Liver (tissue), 9 donors: Measurements from ENCODE around the gene FGF1. TPM values are rescaled to one million over a fixed set of nuclear protein-coding genes. Genes with fewer than 3 reads are reported as not detected.

ENCODE experiments used
- DNase-seq: peaks from one replicate; pipeline ENCODE4 v3.0.0-alpha.2; 2017; ENCODE audit warnings: low spot score
- H3K27ac ChIP-seq, 2 donors: one replicate each; pipeline ENCODE4 v1.7.0; 2013; ENCODE audit warnings: inconsistent platforms in 2 of 2, low read length in 2 of 2, control low read depth in 1 of 2, low read depth in 1 of 2, mild to moderate bottlenecking in 1 of 2
- H3K27me3 ChIP-seq, 4 donors: one replicate each; pipeline versions ENCODE4 v1.6.1 to v1.7.0; 2013; ENCODE audit warnings: low read length in 3 of 4, inconsistent platforms in 1 of 4, mild to moderate bottlenecking in 1 of 4, moderate library complexity in 1 of 4; ENCODE audit not compliant: control insufficient read depth in 4 of 4, insufficient read depth in 4 of 4
- H3K36me3 ChIP-seq, 4 donors: one replicate each; pipeline versions ENCODE4 v1.6.1 to v1.7.0; 2013; ENCODE audit warnings: low read length in 3 of 4, mild to moderate bottlenecking in 3 of 4, low read depth in 1 of 4, moderate library complexity in 1 of 4; ENCODE audit not compliant: control insufficient read depth in 4 of 4, insufficient read depth in 3 of 4
- H3K4me1 ChIP-seq, 4 donors: one replicate each; pipeline versions ENCODE4 v1.6.1 to v1.7.0; 2013; ENCODE audit warnings: low read length in 3 of 4, mild to moderate bottlenecking in 3 of 4, moderate library complexity in 1 of 4; ENCODE audit not compliant: control insufficient read depth in 4 of 4, insufficient read depth in 4 of 4
- H3K4me3 ChIP-seq, 3 donors: one replicate each; pipeline versions ENCODE4 v1.6.1 to v1.7.0; 2013; ENCODE audit warnings: low read length in 3 of 3, control low read depth in 1 of 3, low read depth in 1 of 3, mild to moderate bottlenecking in 1 of 3
- H3K9ac ChIP-seq, 2 donors: one replicate each; pipeline ENCODE4 v1.7.0; 2013; ENCODE audit warnings: low read length in 2 of 2, mild to moderate bottlenecking in 2 of 2, moderate library complexity in 2 of 2, control low read depth in 1 of 2, low read depth in 1 of 2
- H3K9me3 ChIP-seq, 4 donors: one replicate each; pipeline versions ENCODE4 v1.6.1 to v1.7.0; 2013; ENCODE audit warnings: low read length in 3 of 4; ENCODE audit not compliant: control insufficient read depth in 4 of 4
- EGR1 ChIP-seq, 2 donors: IDR thresholded peaks; 2 replicates each; pipeline ENCODE4 v1.6.1; 2016 to 2018; ENCODE audit warnings: antibody characterized with exemption in 2 of 2, low read depth in 2 of 2
- FOXA1 ChIP-seq: IDR thresholded peaks from 2 replicates; pipeline ENCODE4 v1.6.1; 2016; ENCODE audit warnings: antibody characterized with exemption
- GABPA ChIP-seq, 2 donors: IDR thresholded peaks in 1 of 2; conservative IDR thresholded peaks in 1 of 2; 2 replicates each; pipeline ENCODE4 v1.6.1; 2016; ENCODE audit warnings: antibody characterized with exemption in 2 of 2, mild to moderate bottlenecking in 1 of 2, moderate library complexity in 1 of 2
- HNF4A ChIP-seq, 2 donors: conservative IDR thresholded peaks; 2 replicates each; pipeline ENCODE4 v1.6.1; 2016; ENCODE audit warnings: antibody characterized with exemption in 2 of 2, mild to moderate bottlenecking in 2 of 2
- JUND ChIP-seq, 2 donors: IDR thresholded peaks; 2 replicates each; pipeline ENCODE4 v1.6.1; 2016; ENCODE audit warnings: antibody characterized with exemption in 2 of 2
- NR2F2 ChIP-seq: IDR thresholded peaks from 2 replicates; pipeline ENCODE4 v1.6.1; 2016; ENCODE audit warnings: antibody characterized with exemption
- RXRA ChIP-seq, 2 donors: IDR thresholded peaks; 2 replicates each; pipeline ENCODE4 v1.6.1; 2017 to 2018; ENCODE audit warnings: antibody characterized with exemption in 2 of 2, mild to moderate bottlenecking in 1 of 2
- TAF1 ChIP-seq: conservative IDR thresholded peaks from 2 replicates; pipeline ENCODE4 v1.6.1; 2016; ENCODE audit warnings: antibody characterized with exemption, mild to moderate bottlenecking
- YY1 ChIP-seq: IDR thresholded peaks from 2 replicates; pipeline ENCODE4 v1.6.1; 2016; ENCODE audit warnings: antibody characterized with exemption, mild to moderate bottlenecking
- WGBS: extraction: QIAGEN DNeasy Blood & Tissue Kit; methylation state at CpG from one replicate; pipeline ENCODE4 v1.1.7; 2013; 5-methylcytosine and 5-hydroxymethylcytosine counted together
- polyA plus RNA-seq, 2 donors: library from polyadenylated mRNA; stranded (reverse) in 1 of 2; unstranded in 1 of 2; fragments of 200-250 nt in 1 of 2; fragments of >200 nt in 1 of 2; fragmentation: Nextera tagmentation in 1 of 2; extraction: Ambion mirVana in 1 of 2; gene quantifications; one replicate each; pipeline versions ENCODE4 v1.2.1 to v1.2.3, GENCODE V29; 2013 to 2015
- total RNA-seq, 2 donors: library from RNA; depleted of rRNA; stranded (reverse); fragments of >200 nt; gene quantifications; one replicate each; pipeline ENCODE4 v1.2.3, GENCODE V29; 2014
- TF ChIP-seq, protein P1 (sequence below): fragments of 150-350 bp; IDR thresholded peaks from 2 replicates; pipeline ENCODE4 v1.5.1; 2017; ENCODE audit warnings: improper control_type of control experiment, low read depth, low read length; ENCODE audit not compliant: missing input control
- TF ChIP-seq, protein P2 (sequence below): IDR thresholded peaks from 2 replicates; pipeline ENCODE4 v1.6.1; 2016; ENCODE audit warnings: antibody characterized with exemption
- TF ChIP-seq, protein P3 (sequence below): IDR thresholded peaks from 2 replicates; pipeline ENCODE4 v1.6.1; 2016; ENCODE audit warnings: antibody characterized with exemption
- TF ChIP-seq, protein P4 (sequence below): IDR thresholded peaks from 2 replicates; pipeline ENCODE4 v1.6.1; 2016; ENCODE audit warnings: antibody characterized with exemption, mild to moderate bottlenecking
- TF ChIP-seq, protein P5 (sequence below): IDR thresholded peaks from 2 replicates; pipeline ENCODE4 v1.6.1; 2016; ENCODE audit warnings: antibody characterized with exemption
- donor health status: healthy.
- donor health status: healthy.
- donor health status: healthy.
- donor health status: healthy.
- donor health status: healthy.

Gene FGF1
- total and polyA plus RNA-seq, 4 donors: 0.05 to 0.25 (median 0.16) TPM

DNA sequence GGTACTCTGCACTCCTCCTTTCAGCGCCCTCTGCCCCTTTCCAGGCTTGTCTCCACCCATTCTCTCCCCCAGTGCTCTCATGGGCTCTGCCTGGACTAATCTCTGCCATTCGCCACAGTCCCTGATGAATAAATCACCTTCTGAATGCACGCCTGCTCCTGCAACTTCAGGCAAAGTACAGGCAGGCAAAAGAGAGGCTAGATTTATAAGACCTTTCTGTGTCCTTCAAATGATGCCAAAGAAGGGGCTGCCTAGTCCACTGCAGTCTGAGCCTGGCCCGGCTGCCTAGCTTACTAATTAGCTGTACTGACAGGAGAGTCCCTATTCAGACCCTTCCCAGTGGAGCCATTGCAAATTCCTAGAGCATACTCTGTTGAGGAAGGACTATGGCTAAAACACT is 7.4 kb downstream of the FGF1 start:
- Histone ChIP-seq H3K4me3 (no peak overlapping the region), H3K36me3 (no peaks in the 10 kb centered on the region), H3K9me3 (no peaks in the 10 kb centered on the region), H3K4me1 (no peaks in the 10 kb centered on the region), H3K27me3 (no peaks in the 10 kb centered on the region), H3K9ac (no peak overlapping the region), H3K27ac (no peak overlapping the region)
- TF ChIP-seq, protein P1, sequence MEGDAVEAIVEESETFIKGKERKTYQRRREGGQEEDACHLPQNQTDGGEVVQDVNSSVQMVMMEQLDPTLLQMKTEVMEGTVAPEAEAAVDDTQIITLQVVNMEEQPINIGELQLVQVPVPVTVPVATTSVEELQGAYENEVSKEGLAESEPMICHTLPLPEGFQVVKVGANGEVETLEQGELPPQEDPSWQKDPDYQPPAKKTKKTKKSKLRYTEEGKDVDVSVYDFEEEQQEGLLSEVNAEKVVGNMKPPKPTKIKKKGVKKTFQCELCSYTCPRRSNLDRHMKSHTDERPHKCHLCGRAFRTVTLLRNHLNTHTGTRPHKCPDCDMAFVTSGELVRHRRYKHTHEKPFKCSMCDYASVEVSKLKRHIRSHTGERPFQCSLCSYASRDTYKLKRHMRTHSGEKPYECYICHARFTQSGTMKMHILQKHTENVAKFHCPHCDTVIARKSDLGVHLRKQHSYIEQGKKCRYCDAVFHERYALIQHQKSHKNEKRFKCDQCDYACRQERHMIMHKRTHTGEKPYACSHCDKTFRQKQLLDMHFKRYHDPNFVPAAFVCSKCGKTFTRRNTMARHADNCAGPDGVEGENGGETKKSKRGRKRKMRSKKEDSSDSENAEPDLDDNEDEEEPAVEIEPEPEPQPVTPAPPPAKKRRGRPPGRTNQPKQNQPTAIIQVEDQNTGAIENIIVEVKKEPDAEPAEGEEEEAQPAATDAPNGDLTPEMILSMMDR: no peak
- TF ChIP-seq EGR1 (IDR thresholded peaks at IDR 0.05; ENCODE audit: low read depth in 2 of 2) (no peak), HNF4A (conservative IDR thresholded peaks at IDR 0.05) (no peak), TAF1 (no peak), RXRA (IDR thresholded peaks at IDR 0.05) (no peak), GABPA (IDR thresholded peaks at IDR 0.05 in 1 of 2, conservative IDR thresholded peaks at IDR 0.05 in 1 of 2) (no peak), NR2F2 (no peak), JUND (IDR thresholded peaks at IDR 0.05) (no peak)
- TF ChIP-seq, protein P2, sequence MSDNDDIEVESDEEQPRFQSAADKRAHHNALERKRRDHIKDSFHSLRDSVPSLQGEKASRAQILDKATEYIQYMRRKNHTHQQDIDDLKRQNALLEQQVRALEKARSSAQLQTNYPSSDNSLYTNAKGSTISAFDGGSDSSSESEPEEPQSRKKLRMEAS: no peak
- TF ChIP-seq, protein P3, sequence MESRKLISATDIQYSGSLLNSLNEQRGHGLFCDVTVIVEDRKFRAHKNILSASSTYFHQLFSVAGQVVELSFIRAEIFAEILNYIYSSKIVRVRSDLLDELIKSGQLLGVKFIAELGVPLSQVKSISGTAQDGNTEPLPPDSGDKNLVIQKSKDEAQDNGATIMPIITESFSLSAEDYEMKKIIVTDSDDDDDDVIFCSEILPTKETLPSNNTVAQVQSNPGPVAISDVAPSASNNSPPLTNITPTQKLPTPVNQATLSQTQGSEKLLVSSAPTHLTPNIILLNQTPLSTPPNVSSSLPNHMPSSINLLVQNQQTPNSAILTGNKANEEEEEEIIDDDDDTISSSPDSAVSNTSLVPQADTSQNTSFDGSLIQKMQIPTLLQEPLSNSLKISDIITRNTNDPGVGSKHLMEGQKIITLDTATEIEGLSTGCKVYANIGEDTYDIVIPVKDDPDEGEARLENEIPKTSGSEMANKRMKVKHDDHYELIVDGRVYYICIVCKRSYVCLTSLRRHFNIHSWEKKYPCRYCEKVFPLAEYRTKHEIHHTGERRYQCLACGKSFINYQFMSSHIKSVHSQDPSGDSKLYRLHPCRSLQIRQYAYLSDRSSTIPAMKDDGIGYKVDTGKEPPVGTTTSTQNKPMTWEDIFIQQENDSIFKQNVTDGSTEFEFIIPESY: no peak
- TF ChIP-seq, protein P4, sequence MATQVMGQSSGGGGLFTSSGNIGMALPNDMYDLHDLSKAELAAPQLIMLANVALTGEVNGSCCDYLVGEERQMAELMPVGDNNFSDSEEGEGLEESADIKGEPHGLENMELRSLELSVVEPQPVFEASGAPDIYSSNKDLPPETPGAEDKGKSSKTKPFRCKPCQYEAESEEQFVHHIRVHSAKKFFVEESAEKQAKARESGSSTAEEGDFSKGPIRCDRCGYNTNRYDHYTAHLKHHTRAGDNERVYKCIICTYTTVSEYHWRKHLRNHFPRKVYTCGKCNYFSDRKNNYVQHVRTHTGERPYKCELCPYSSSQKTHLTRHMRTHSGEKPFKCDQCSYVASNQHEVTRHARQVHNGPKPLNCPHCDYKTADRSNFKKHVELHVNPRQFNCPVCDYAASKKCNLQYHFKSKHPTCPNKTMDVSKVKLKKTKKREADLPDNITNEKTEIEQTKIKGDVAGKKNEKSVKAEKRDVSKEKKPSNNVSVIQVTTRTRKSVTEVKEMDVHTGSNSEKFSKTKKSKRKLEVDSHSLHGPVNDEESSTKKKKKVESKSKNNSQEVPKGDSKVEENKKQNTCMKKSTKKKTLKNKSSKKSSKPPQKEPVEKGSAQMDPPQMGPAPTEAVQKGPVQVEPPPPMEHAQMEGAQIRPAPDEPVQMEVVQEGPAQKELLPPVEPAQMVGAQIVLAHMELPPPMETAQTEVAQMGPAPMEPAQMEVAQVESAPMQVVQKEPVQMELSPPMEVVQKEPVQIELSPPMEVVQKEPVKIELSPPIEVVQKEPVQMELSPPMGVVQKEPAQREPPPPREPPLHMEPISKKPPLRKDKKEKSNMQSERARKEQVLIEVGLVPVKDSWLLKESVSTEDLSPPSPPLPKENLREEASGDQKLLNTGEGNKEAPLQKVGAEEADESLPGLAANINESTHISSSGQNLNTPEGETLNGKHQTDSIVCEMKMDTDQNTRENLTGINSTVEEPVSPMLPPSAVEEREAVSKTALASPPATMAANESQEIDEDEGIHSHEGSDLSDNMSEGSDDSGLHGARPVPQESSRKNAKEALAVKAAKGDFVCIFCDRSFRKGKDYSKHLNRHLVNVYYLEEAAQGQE: no peak
- DNase-seq: no peak
- WGBS: 94% methylated on average over 4 of the region's 4 CpGs

DNA sequence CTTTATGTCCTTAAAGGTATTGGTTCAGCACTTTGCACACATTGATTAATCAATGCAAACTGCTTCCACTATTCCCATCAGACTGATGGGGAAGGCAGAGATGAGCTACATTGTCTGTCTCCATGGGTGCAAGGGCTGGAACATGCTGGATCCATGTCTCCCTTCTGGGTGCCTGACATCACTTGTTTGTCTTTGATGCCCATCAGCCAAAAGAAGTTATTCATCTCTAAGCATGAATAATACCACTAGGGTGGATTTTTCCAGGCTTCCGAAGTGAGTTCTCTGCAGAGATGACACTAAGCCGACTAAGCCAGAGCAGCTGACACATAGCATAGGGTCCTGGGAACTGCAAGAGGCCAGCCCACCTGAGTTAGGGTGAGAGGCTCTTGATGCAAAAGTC is 8.7 kb downstream of the FGF1 start:
- Histone ChIP-seq H3K27ac (no peak overlapping the region), H3K4me1 (no peaks in the 10 kb centered on the region), H3K9ac (no peak overlapping the region), H3K9me3 (no peaks in the 10 kb centered on the region), H3K4me3 (no peak overlapping the region), H3K36me3 (no peaks in the 10 kb centered on the region), H3K27me3 (no peaks in the 10 kb centered on the region)
- no peak for DNase-seq
- 93% methylated on average over 2 of the region's 2 CpGs for WGBS
- TF ChIP-seq, protein P5, sequence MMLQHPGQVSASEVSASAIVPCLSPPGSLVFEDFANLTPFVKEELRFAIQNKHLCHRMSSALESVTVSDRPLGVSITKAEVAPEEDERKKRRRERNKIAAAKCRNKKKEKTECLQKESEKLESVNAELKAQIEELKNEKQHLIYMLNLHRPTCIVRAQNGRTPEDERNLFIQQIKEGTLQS: no peak
- TF ChIP-seq GABPA (IDR thresholded peaks at IDR 0.05 in 1 of 2, conservative IDR thresholded peaks at IDR 0.05 in 1 of 2): no peak
- no peak for TF ChIP-seq YY1
- TF ChIP-seq, protein P1: no peak
- TF ChIP-seq JUND (IDR thresholded peaks at IDR 0.05): no peak
- no peak for TF ChIP-seq EGR1 (IDR thresholded peaks at IDR 0.05; ENCODE audit: low read depth in 2 of 2)
- TF ChIP-seq, protein P4: no peak
- TF ChIP-seq FOXA1: no peak
- TF ChIP-seq, protein P3: no peak
- no peak for TF ChIP-seq TAF1
- no peak for TF ChIP-seq HNF4A (conservative IDR thresholded peaks at IDR 0.05)
